ENCODE data around the gene TMEM272.

Gene TMEM272

DNA sequence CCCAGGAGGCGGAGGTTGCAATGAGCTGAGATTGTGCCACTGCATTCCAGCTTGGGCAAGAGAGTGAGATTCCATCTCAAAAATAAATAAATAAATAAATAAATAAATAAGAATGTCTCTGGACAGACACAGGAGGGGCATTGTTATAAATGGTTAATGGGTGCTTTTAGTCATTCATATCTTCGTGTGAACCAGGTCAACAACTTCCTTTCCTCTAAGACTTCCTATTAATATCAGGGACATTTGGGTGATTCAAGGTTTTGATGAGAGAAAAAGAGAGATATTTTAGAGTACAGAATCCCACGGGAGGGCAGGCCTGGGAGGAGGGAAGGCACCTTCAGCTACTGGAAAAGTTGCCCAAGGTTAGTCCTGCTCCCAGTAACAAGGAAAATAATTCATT lies 64.9 kb downstream of the TMEM272 start:
- no peak for DNase-seq

DNA sequence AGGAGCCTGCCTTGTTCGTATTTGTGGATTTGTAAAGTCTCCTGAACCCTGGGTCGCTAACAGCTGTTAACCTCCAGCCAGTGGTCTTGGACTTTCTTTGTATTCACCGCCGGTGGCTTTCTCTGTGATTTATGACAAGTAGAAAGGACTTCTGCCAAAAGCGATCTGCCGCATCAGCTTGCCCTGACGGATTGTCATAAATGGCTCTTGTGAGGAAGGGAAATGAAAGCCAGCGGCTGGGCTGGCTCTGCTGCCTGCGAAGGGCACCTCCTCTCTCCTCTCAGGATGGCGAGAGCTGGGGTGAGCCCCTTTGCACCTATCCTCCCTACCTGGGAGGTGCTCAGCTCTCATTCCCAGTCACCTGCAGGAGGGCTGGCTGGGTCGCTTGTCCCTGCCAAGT lies 66.6 kb downstream of the TMEM272 start:
- DNase-seq = no peak

DNA sequence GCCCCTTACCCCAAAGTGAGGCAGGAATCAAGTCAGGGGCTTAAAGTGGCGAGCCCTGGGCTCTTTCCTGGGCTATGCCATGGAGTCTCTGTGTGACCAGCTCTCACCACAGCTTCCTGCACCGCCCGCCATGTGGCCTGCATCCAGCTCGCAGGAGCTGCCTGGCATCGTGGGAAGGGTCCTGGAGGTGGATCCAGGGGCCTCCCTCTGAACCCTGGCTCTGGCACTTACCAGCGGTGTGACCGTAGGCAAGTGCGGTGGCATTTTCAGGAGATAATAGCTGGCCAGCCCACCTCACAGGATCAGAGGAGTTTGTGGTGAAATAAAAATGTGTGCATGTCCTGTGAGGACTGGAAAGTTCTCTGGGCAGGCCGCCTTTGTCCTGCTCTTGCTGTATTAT lies 67.1 kb downstream of the TMEM272 start:
- DNase-seq = no peak

DNA sequence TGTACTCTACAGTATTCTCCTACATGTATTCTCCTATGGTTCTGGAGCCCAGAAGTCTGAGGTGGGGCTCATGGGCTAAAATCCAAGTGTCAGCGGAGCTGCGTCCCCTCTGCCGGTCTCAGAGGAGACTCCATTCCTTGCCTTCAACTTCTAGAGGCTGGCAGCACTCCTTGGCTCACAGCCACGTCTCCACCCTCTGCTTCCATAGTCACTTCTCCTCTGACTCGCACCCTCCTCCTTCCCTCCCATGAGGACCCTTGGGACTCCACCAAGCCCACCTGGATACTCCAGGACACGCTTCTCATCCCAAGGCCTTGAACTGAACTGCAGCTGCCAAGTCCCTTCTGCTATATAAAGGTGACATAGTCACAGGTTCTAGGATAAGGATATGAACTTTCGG lies 68.8 kb downstream of the TMEM272 start:
- DNase-seq = no peak

DNA sequence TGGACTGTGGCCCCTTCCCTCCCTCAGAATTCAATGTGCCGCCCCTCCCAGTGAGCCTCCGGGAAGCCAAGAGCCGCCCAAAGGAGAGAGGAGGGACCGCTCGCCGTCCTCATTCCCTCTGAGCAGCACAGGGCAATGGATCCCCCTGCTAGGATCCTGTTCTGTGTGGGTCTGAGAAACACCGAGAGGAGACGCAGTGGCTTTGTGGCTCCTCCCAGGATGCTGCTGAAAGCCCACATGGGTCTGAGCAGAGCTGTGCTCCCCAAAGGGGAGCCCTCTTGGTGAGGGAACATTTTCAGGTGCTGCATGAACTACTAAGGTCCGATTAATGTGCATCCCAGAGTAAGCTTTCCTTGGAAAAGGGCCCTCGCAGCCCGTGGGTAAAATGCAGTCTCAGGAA lies 71.5 kb downstream of the TMEM272 start:
- no peak for DNase-seq

DNA sequence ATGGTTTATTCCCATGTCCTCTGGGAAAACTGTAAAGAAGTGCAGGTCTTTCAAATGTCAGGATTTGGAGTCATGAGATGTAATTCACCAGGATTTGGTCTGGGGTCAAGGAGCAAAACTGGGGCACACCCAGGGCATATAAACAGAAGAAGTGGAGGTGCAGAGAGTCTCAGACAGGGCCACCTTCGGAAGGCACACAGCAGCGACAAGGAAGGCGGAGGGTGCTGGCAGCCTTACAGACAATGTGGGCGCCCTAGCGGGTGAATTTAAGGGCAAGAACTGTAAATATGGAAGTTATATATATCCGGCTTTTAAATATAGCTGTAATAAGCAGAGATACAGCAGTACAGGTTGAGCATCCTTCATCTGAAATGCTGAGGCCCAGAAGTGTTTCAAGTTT lies 72.2 kb downstream of the TMEM272 start:
- DNase-seq = no peak

DNA sequence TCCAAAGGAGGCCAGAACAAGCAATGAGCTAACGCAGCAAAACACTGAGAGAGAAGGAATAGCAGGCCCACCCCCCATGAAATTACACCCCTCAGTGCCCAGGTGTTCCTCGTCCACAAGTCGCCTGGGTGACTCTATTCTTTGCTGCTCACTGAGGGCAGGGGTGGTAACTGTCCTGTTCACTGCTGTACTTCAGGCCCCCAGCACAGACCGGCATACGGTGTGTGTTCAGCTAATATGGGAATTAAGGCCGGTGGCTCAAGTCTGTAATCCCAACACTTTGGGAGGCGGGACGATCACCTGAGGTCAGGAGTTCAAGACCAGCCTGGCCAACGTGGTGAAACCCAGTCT lies 72.9 kb downstream of the TMEM272 start:
- no peak for DNase-seq

DNA sequence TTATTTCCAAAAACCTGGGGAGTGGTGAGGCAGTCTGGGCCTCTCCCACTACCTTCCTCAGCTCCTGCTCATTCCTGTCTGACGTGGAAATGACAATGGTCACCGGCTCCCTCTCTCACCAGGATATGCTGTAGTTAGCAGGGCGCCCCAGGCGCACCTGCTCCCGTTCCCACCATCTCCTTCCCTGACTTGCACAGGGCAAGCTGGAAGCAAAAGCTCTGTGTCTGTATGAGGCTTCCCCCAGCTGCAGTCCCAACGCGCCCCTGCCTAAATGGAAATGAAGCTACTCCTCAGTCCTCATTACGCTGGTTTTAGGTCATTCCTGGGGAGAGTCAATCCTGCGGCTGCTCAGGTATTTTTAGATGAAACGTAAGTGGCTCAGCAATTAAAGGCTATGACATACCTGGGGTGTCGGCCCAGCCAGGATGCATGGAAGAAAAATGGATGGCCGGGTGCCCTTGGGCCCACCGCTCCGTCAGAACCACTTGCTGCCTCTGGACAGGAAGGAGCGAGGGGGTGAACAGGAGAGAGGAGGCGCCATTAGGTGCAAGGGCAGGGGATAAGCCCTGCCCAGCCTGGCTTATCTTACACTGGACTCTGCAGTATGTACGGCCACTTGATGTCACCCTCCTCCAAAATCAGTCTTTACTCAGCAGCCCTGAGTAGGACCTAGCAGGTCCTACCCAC lies 73.4 kb downstream of the TMEM272 start:
- no peak for DNase-seq

DNA sequence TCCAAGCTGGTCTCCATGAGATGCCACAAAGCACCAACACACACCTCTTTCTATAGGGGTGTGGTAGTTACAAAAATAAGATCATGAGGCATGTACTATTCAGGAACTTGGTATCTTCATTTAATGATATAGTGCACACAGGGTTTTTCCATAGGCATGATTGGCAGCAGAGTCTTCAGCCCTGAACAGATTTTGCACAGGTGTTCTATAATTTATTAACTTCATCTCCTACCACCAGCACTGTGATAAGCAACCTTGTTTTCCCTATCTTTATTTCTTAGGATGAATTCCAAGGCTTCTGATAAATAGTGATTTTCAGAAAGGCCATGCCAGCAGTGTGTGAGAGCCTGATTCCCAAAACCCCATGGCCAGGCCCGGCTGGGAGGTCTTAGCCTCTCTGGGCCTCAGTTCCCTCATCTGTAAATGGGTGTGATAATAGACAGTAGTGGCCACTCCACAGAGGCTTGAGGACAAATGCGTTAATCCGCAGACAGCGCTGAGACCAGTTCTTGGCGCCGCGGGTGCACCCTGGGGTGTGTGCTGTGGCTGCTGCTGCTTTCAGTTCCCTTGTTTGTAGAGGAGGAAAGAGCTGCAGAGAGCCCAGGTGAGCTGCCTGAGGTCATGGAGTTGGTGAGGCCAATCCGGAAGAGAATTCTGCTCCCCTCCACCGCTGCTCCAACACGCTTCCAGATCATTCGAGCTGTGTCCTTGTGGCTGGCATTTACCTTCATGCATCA lies 74.1 kb downstream of the TMEM272 start:
- no peak for DNase-seq

DNA sequence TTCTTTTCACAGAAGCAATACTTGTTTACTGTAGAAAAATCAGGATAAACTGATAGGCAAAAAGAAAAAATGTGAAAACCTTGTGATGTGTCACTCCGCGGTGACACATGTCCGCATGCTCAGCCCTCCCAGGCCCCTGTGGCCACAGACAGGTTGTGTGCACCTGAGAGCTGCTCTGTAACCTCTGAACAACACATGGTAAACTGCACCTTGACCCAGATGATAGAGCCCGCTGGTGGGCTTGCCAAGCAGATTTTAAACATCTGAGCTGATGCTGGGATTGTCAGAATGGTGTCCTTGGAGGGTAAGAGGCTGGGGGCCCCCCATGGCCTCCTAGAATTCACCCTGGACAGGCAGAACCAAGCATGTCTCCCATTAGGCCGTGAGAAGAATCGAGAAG lies 74.8 kb downstream of the TMEM272 start:
- no peak for DNase-seq

DNA sequence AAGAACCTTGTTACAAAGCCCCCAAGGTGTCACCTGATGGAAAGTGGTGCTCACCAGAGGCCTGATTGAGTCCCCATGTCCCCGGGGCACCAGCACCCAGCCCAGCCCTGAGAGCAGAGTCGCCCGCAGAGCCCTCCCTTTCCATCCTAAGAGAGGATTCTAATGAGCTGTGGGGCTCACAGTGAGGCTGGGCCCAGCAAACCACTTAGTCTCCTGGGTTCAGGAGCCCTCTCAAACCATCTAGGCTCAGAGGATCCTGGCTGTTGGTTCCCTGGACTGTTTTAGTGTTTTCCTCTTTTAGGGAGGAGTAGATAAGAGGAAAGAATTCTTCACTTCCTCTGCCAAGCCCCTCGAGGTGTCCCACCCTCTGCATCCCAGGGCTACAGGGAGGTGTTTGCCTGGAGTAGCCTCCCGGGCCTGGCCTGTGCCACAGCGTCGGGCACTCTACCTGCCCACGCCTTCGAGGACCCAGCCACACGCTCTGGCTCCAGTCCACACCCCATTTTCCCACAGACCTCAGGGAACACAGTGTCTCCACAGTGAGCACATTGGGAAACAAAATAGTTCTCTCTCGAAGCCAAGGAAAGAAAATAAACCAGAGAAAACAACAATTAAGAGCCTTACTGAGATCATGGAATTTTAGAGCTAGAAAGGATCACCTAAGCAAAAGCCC lies 75.4 kb downstream of the TMEM272 start:
- no peak for DNase-seq

DNA sequence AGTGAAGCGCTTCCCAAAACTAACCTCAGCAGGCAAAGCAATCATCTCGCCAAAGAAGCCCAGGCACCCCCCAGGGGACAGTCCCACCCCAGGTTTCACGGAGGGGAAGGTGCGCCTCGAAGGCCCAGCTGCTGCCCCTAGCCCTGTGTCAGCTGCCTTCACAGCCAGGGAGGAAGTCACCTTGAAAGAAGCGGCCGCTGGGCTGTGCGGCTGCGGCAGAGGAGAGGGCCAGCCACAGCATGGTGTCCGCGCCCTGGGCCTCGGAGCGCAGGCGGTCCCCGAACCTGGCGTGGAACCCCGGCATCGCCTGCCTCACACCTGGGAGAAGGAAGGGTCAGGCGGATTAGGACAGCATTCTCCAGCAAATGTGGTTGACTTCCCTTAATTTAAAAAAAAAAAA lies 76.0 kb downstream of the TMEM272 start:
- DNase-seq = no peak

DNA sequence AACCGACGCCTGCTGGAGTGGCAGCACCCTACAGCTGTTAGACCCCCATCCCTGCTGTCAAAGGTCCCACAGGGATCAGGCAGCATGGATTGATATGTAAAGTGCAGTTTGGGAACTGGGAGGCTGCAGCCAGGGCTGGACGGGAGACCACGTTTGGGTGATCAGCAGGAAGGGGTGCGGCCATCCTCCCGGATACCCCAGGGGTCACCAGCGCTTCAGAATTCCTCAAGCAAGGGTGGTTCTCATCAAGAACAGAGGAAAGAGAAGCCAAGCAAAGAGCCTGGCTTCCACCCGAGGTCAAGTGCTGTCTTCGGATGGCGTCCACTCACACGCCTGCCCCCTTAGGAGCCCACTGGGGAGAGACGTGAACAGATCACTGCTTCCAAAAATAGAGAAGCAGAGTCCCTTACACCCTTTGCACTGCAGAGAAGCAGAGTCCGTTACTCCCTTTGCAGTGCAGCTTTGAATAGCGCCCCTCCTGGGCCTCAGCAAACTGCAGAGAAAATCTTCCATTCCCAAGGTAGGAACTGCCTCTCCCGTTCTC lies 76.5 kb downstream of the TMEM272 start:
- DNase-seq = no peak

DNA sequence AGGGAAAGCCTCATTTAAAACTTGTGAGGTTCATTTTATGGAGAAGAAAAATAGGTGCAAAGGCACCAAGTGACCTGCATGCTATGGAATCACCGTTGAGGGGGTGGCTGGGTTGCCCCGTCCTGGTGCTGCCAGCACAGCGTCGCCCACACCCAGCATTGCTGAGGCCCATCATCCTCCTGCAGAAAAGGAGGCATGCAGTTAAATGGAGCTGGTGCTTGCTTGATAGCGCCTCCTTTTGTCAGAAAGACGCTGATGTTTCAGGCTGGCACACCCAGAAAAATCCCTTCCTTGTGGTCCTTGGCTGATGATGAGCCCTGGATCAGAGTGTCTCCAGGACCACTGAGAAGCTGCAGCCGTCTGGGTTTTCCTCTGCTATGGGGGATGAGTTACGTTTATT lies 77.9 kb downstream of the TMEM272 start:
- DNase-seq = no peak

DNA sequence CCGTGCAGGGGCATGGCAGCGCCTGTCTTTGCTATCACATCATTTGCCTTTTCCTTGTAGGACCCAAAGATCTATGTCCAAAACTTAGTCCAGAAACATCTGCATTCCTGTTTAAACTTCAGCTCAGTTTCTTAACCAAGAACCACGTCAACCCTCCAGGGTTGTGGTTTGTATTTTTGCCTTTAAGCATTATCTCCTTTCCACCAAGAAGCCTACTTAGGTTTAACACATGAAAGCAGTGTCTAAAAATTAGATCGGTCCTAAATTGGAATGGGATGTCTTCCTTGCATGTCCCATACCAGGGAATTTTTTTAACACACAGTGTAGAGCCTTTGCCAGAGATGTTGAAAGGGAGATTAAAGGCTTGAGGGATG lies 79.8 kb downstream of the TMEM272 start:
- DNase-seq = no peak

DNA sequence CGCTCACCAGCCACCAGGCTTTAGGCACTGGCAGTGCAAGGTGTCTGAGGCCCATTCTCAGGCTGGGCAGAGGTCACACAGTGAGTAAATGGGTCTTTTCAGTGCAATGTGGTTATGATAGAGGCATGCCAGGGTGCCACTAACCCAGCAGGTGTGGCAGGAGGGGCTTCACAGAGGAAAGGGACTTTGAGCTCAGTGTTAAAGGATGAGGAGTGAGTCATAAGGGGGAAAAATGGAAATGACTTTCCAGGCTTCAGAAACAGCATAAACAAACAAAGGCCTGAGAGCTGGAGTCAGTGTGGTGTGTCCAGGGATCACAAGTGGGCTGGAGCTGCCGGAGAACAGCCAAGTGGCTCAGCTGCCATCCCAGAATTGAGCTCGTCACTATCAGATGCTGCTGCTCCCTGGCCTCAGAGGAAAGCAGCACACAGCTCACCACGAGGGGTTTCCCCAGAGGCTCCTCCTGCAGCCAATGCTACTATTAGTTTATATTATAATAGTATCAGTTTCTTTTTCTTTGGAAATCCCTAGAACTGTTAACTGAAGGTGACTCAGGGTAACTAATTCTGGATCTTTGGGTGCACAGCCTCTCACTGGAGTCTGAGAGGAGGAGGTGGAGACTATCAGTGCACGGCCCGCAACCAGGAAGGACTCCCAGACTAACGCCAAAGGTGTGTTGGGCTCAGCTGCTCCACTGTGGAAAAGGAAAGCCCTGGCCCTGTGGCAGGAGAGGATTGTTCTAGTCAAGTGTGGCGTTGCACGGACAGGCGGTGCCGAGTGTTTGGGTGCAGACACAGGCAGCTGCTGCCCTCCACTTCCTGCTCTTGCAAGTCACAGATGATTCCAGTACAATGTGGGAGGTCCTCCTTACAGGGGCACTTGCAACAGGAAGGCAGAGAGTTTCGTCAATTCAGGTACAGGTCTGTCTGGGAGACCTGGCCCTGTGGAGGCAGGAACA lies 80.5 kb downstream of the TMEM272 start:
- DNase-seq = no peak

DNA sequence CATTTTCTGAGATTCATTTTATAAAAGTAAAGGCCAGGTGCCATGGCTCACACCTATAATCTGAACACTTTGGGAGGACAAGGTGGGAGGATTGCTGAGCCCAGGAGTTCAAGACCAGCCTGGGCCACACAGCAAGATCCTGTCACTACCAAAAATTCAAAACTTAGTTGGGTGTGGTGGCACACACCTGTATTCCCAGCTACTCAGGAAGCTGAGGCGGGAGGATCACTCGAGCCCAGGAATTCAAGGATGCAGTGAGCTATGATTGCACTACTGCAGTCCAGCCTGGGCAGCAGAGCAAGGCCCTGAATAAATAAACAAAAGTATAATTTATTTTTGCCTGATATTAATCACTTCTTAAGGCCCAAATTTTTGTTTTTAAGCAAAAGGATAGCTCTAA lies 81.5 kb downstream of the TMEM272 start:
- no peak for DNase-seq

Data from activated gamma-delta T cell (primary cell).